H1 (cell line): ENCODE results near the gene ASGR1. TPM values are rescaled to one million over a fixed set of nuclear protein-coding genes. Genes with fewer than 3 reads are reported as not detected.

Experiments used
- CTCF ChIA-PET: fragments of 300-600 bp; sonication (Branson Sonifier 250); formaldehyde crosslinking; loops from one replicate; lab custom pipeline; 2021; ENCODE audit not compliant: partially characterized antibody; lab: Charles Lee
- POLR2A ChIA-PET: fragments of 300-600 bp; sonication (Branson Sonifier 250); formaldehyde crosslinking; loops from one replicate; lab custom pipeline; 2021; ENCODE audit warnings: inconsistent platforms; ENCODE audit not compliant: partially characterized antibody; lab: Charles Lee
- DNase-seq, 2 experiments: peaks; one replicate each; pipeline versions ENCODE4 v3.0.0 to v3.0.0-alpha.2; 2010 to 2022; ENCODE audit warnings: low spot score in 2 of 2, low read depth in 1 of 2, mixed read lengths in 1 of 2
- FAIRE-seq: peaks from 2 replicates; lab custom pipeline; 2011; peaks lifted over from hg19 to GRCh38; lab: Jason Lieb, UNC
- H2AFZ ChIP-seq: 2 replicates; pipeline ENCODE4 v1.8.1; 2012; ENCODE audit warnings: low read length, inconsistent platforms
- H2AK5ac ChIP-seq: 2 replicates; pipeline ENCODE4 v1.6.1; 2013; ENCODE audit warnings: low read depth, low read length
- H2BK120ac ChIP-seq: replicated peaks from 2 replicates; pipeline ENCODE3; 2013; ENCODE audit warnings: low read depth, low read length, inconsistent platforms
- H2BK12ac ChIP-seq: 2 replicates; pipeline ENCODE4 v1.6.1; 2013; ENCODE audit warnings: low read depth, low read length
- H2BK15ac ChIP-seq: 2 replicates; pipeline ENCODE4 v1.6.1; 2013; ENCODE audit warnings: low read length
- H2BK20ac ChIP-seq: 2 replicates; pipeline ENCODE4 v1.6.1; 2013; ENCODE audit warnings: low read length
- H2BK5ac ChIP-seq: 2 replicates; pipeline ENCODE4 v1.6.1; 2013; ENCODE audit warnings: low read depth, low read length
- H3K14ac ChIP-seq: 2 replicates; pipeline ENCODE4 v1.6.1; 2013; ENCODE audit warnings: inconsistent platforms; ENCODE audit not compliant: insufficient read length
- H3K18ac ChIP-seq: 2 replicates; pipeline ENCODE4 v1.6.1; 2013; ENCODE audit warnings: low read length; ENCODE audit errors: extremely low read depth
- H3K23ac ChIP-seq: 2 replicates; pipeline ENCODE4 v1.6.1; 2013; ENCODE audit warnings: inconsistent platforms; ENCODE audit not compliant: insufficient read length
- H3K23me2 ChIP-seq: 2 replicates; pipeline ENCODE4 v1.6.1; 2013; ENCODE audit warnings: low read depth, low read length
- H3K27ac ChIP-seq: 2 replicates; pipeline ENCODE4 v1.6.1; 2011; ENCODE audit warnings: low read depth, low read length, inconsistent platforms
- H3K27me3 ChIP-seq, 4 experiments: replicated peaks in 1 of 4; 1 replicate in 1 of 4; 2 replicates in 3 of 4; pipeline versions ENCODE4 v1.6.1 to v1.8.1; 2011 to 2013; ENCODE audit warnings: low read length in 3 of 4, mild to moderate bottlenecking in 3 of 4, inconsistent platforms in 2 of 4, mixed read lengths in 2 of 4, moderate library complexity in 1 of 4; ENCODE audit not compliant: control insufficient read depth in 3 of 4, insufficient read depth in 3 of 4; ENCODE audit errors: extremely low read depth in 1 of 4
- H3K36me3 ChIP-seq, 4 experiments: 2 replicates each; pipeline versions ENCODE4 v1.6.1 to v1.8.1; 2011 to 2013; ENCODE audit warnings: mild to moderate bottlenecking in 4 of 4, low read length in 3 of 4, moderate library complexity in 2 of 4, control low read depth in 1 of 4, inconsistent platforms in 1 of 4; ENCODE audit not compliant: insufficient read depth in 4 of 4, control insufficient read depth in 2 of 4
- H3K4ac ChIP-seq: replicated peaks from 2 replicates; pipeline ENCODE3; 2013; ENCODE audit warnings: low read length, low read depth, mixed read lengths, inconsistent platforms; ENCODE audit not compliant: insufficient read length
- H3K4me1 ChIP-seq, 4 experiments: replicated peaks in 1 of 4; 1 replicate in 1 of 4; 2 replicates in 3 of 4; pipeline versions ENCODE4 v1.6.1 to v1.8.1; 2011 to 2013; ENCODE audit warnings: low read length in 3 of 4, inconsistent platforms in 2 of 4, mixed read lengths in 1 of 4; ENCODE audit not compliant: insufficient read depth in 4 of 4, control insufficient read depth in 3 of 4
- H3K4me2 ChIP-seq, 2 experiments: 2 replicates each; pipeline versions ENCODE4 v1.6.1 to v1.8.1; 2011 to 2013; ENCODE audit warnings: low read depth in 2 of 2, low read length in 2 of 2, control low read depth in 1 of 2, inconsistent platforms in 1 of 2, mild to moderate bottlenecking in 1 of 2; ENCODE audit not compliant: insufficient read depth in 1 of 2
- H3K4me3 ChIP-seq, 4 experiments: fragments of 200-600, 300-600 bp in 1 of 4; sonication (generic), shearing (Covaris generic), sonication (Bioruptor Twin) in 1 of 4; 2 replicates each; pipeline versions ENCODE4 v1.5.1 to v1.8.1; 2011 to 2016; ENCODE audit warnings: low read length in 4 of 4, low read depth in 3 of 4, control low read depth in 2 of 4, inconsistent platforms in 2 of 4, mild to moderate bottlenecking in 2 of 4, mixed read lengths in 1 of 4, moderate library complexity in 1 of 4; ENCODE audit not compliant: insufficient read depth in 2 of 4; ENCODE audit errors: extremely low read depth in 1 of 4
- H3K56ac ChIP-seq: replicated peaks from 2 replicates; pipeline ENCODE3; 2013; ENCODE audit warnings: low read depth, mild to moderate bottlenecking, mixed read lengths, low read length, inconsistent platforms; ENCODE audit not compliant: insufficient read length
- H3K79me1 ChIP-seq: 2 replicates; pipeline ENCODE4 v1.6.1; 2013; ENCODE audit warnings: low read depth, low read length, control low read depth
- H3K79me2 ChIP-seq, 2 experiments: 2 replicates each; pipeline versions ENCODE4 v1.6.1 to v1.8.1; 2012 to 2013; ENCODE audit warnings: low read length in 2 of 2, mild to moderate bottlenecking in 2 of 2, inconsistent platforms in 1 of 2; ENCODE audit not compliant: insufficient read depth in 2 of 2, control insufficient read depth in 1 of 2
- H3K9ac ChIP-seq, 4 experiments: replicated peaks in 1 of 4; 1 replicate in 1 of 4; 2 replicates in 3 of 4; pipeline versions ENCODE4 v1.6.1 to v1.8.1; 2011 to 2013; ENCODE audit warnings: low read depth in 3 of 4, low read length in 3 of 4, control low read depth in 2 of 4, mild to moderate bottlenecking in 2 of 4, moderate library complexity in 2 of 4, inconsistent platforms in 1 of 4; ENCODE audit errors: extremely low read depth in 1 of 4
- H3K9me3 ChIP-seq, 2 experiments: 2 replicates each; pipeline versions ENCODE4 v1.6.1 to v1.8.1; 2012 to 2013; ENCODE audit warnings: mild to moderate bottlenecking in 2 of 2, moderate library complexity in 2 of 2, control low read depth in 1 of 2, inconsistent platforms in 1 of 2, low read depth in 1 of 2, low read length in 1 of 2, mixed read lengths in 1 of 2; ENCODE audit not compliant: insufficient read depth in 2 of 2
- H4K20me1 ChIP-seq, 2 experiments: replicated peaks in 1 of 2; 2 replicates each; pipeline versions ENCODE3 to v1.8.1; 2011 to 2013; ENCODE audit warnings: inconsistent platforms in 2 of 2, low read length in 2 of 2, mild to moderate bottlenecking in 1 of 2; ENCODE audit not compliant: insufficient read depth in 2 of 2, control insufficient read depth in 1 of 2
- H4K5ac ChIP-seq: 2 replicates; pipeline ENCODE4 v1.6.1; 2013; ENCODE audit warnings: low read length, low read depth, mixed read lengths, inconsistent platforms; ENCODE audit not compliant: insufficient read length
- H4K8ac ChIP-seq: 2 replicates; pipeline ENCODE4 v1.8.0; 2013; ENCODE audit warnings: mild to moderate bottlenecking, moderate library complexity, low read length, inconsistent platforms; ENCODE audit not compliant: insufficient read depth; ENCODE audit errors: extremely low read depth
- H4K91ac ChIP-seq: replicated peaks from 2 replicates; pipeline ENCODE3; 2013; ENCODE audit warnings: low read length, mixed read lengths, inconsistent platforms; ENCODE audit not compliant: insufficient read length
- ASH2L ChIP-seq: fragments of 200-600, 300-600 bp; sonication (generic); IDR thresholded peaks from one replicate; pipeline ENCODE4 v1.7.1; 2017; ENCODE audit warnings: low read length
- ATF2 ChIP-seq: IDR thresholded peaks from 2 replicates; pipeline ENCODE4 v1.6.1; 2012; ENCODE audit warnings: low read length, inconsistent platforms
- EGR1 ChIP-seq: IDR thresholded peaks from 2 replicates; pipeline ENCODE4 v1.6.1; 2011; ENCODE audit warnings: low read depth, low read length, borderline replicate concordance
- SIX5 ChIP-seq: IDR thresholded peaks from 2 replicates; pipeline ENCODE4 v1.6.1; 2011; ENCODE audit warnings: mild to moderate bottlenecking, low read depth, low read length
- SP2 ChIP-seq: IDR thresholded peaks from 2 replicates; pipeline ENCODE4 v1.6.1; 2012; ENCODE audit warnings: mild to moderate bottlenecking, low read length, inconsistent platforms
- SUZ12 ChIP-seq: fragments of 200-600 bp; sonication (generic); IDR thresholded peaks from 2 replicates; pipeline ENCODE4 v1.6.1; 2012; ENCODE audit warnings: mild to moderate bottlenecking, inconsistent platforms, low read length, moderate library complexity, mixed read lengths
- WGBS, 2 experiments: shearing (Covaris generic) in 1 of 2; methylation state at CpG; one replicate each; pipeline versions ENCODE4 v1.1.6 to v1.1.7; 2013 to 2015; ENCODE audit warnings: low lambda C conversion rate in 2 of 2, mixed read lengths in 2 of 2, inconsistent platforms in 1 of 2, low coverage in 1 of 2, missing lambda C conversion rate in 1 of 2; ENCODE audit not compliant: insufficient replicate concordance in 2 of 2, insufficient coverage in 1 of 2, insufficient read length in 1 of 2; ENCODE audit errors: extremely low coverage in 1 of 2, missing lambda C conversion rate in 1 of 2; 5-methylcytosine and 5-hydroxymethylcytosine counted together
- long read RNA-seq, 2 experiments: library from RNA in 1 of 2; library from capped mRNA in 1 of 2; stranded (forward); transcript quantifications; one replicate each; pipeline ENCODE4 v2.0.0, GENCODE V29; 2021; ENCODE audit warnings: inconsistent platforms in 1 of 2
- polyA minus RNA-seq, 3 experiments: library from RNA; depleted of rRNA, polyadenylated mRNA; stranded (reverse); fragments of >200 nt; gene quantifications; 1 replicate in 2 of 3; 2 replicates in 1 of 3; pipeline ENCODE4 v1.2.3, GENCODE V29; 2011
- polyA plus RNA-seq, 7 experiments: library from polyadenylated mRNA; depleted of rRNA in 3 of 7; stranded (reverse) in 5 of 7; unstranded in 2 of 7; fragments of >200 nt in 5 of 7; fragments of 200-250 nt in 2 of 7; gene quantifications; 1 replicate in 5 of 7; 2 replicates in 1 of 7; 4 replicates in 1 of 7; pipeline versions ENCODE4 v1.2.1 to v1.2.3, GENCODE V29; 2011 to 2013; ENCODE audit warnings: missing spikeins in 2 of 7, mixed read lengths in 2 of 7
- total RNA-seq: library from RNA; stranded (reverse); fragmentation: NEBNext Ultra II Directional; extraction: Animal tissue kit (Norgen Biotek cat#: 25700); gene quantifications from 2 replicates; pipeline ENCODE4 v1.2.1, GENCODE V29; 2021

Gene ASGR1
- total RNA-seq (8.6 and 10.8 TPM in 2 replicates), polyA plus RNA-seq (2011; rRNA removed) (14.5 and 16.1 TPM in 2 replicates), polyA minus RNA-seq (2011; rRNA and poly(A)+ RNA removed) (3.9 and 4.1 TPM in 2 replicates)
- polyA plus RNA-seq (2011; cell fraction: cytosol; rRNA removed) = 16.1 TPM
- polyA plus RNA-seq (2011; cell fraction: nucleus; rRNA removed) = 29.5 TPM
- polyA plus RNA-seq (2012, experiment 1 of 2) = 7.0 to 16.3 TPM (median 14.5 TPM) in 4 replicates
- polyA plus RNA-seq (2012, experiment 2 of 2) = 11.2 TPM
- polyA plus RNA-seq (2013, experiment 1 of 2) = 9.1 TPM
- polyA plus RNA-seq (2013, experiment 2 of 2) = 8.6 TPM
- 5.0 TPM for polyA minus RNA-seq (2011; cell fraction: cytosol; rRNA and poly(A)+ RNA removed)
- 4.8 TPM for polyA minus RNA-seq (2011; cell fraction: nucleus; rRNA and poly(A)+ RNA removed)
- long read RNA-seq, experiment 1, partial matches to known transcripts = 6 of 7 reads
- long read RNA-seq, experiment 1, other reads (novel, unspliced or antisense) = 1 of 7 reads
- long read RNA-seq, experiment 2, partial matches to known transcripts = 1 of 11 reads
- long read RNA-seq, experiment 2, other reads (novel, unspliced or antisense) = 10 of 11 reads

DNA sequence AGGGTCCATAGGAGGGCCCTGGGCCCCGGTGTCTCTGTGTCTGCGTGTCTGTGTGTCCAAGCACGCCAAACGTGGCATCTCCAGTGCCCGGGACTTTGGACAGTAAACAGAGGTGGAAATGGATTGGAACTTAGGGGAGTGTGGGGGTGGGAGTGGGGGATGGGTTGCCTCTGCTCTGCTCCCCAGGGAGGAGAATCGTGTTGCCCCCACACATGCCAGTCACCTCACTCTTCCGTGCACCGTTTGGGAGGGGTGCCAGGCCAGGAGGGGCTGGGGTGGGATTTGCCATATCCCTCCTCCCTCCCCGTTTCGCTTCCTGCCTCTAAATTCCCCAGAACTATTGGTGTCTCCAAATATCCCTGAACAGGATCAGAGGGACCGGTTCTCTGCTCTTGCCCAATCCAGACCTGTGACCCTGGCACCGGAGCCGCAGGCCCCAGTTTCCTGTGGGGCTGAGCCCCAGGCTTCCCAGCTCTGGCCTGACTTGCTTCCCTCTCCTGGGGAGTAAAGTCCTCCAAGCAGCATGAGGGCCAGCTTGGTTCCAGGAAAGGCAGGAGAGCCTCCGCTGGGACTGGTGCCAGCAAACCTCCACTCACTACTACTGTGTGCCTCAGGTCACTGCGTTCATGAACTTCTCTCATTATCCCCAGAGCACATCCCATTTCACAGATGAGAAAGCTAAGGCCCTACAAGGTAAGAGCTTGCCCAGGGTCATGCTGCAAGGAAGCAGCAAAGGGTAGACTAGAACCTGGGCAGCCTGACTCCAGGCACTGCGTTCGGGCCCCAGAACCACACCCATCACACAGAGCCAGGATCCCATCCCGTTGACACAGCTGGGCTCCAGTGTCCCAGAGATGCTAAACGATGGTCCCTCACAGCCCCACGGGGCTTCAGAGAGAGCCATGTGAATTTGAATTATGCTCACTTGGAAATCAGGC lies at the start of gene ASGR1:
ASGR1 (minus strand) TSS at position 54 of the 938 bp plus-strand sequence. CDS start 807 bp downstream, outside the sequence.
- H2BK12ac ChIP-seq = no peak within 1 kb of the TSS
- peaks cover 0 to 20% (median 7%) of the 10 kb centered on the region in 4 experiments; a peak in 6 of 7 replicates for H3K4me1 ChIP-seq
- no peak within 1 kb of the TSS for H3K23ac ChIP-seq
- no peak for FAIRE-seq
- H2BK20ac ChIP-seq = no peak within 1 kb of the TSS
- no peak within 1 kb of the TSS for H4K8ac ChIP-seq
- peaks cover 6% of the 10 kb centered on the region; the same call in 1 of the 2 replicates for H3K79me1 ChIP-seq
- H3K4me2 ChIP-seq = peak within 1 kb of the TSS; percentile 79 to 99
- no peak within 1 kb of the TSS for H2BK120ac ChIP-seq
- H3K18ac ChIP-seq = peak within 1 kb of the TSS; percentile 34; the same call in 1 of the 2 replicates
- WGBS, 2 experiments = 84% methylated on average over 20 of the region's 20 CpGs; no CpG with 5 or more reads in 1 of the 2 experiments
- H3K23me2 ChIP-seq = peaks cover 34% of the 10 kb centered on the region
- no peaks in the 10 kb centered on the region for H3K9me3 ChIP-seq
- no peak within 1 kb of the TSS for H3K4ac ChIP-seq
- peak within 1 kb of the TSS; percentile 98; the same call in 1 of the 2 replicates for H2AFZ ChIP-seq
- no peak within 1 kb of the TSS for H3K14ac ChIP-seq
- no peaks in the 10 kb centered on the region for H3K79me2 ChIP-seq
- no peak for DNase-seq
- peak within 1 kb of the TSS; percentile 38 for H4K91ac ChIP-seq
- no peak within 1 kb of the TSS for H2AK5ac ChIP-seq
- no peaks in the 10 kb centered on the region; a peak in 1 of 8 replicates for H3K36me3 ChIP-seq
- peak within 1 kb of the TSS; percentile 72; the same call in 1 of the 2 replicates for H2BK15ac ChIP-seq
- ChIA-PET CTCF (interaction anchor here (0.6 to 4.7 kb wide), 8 partner anchors 14 to 471 kb away, joined by 3 to 50 read pairs (median 6); partner anchors contain the start of genes ATP1B2 and SLC16A11), POLR2A (interaction anchor here (0.6 to 3.3 kb wide), 4 partner anchors 9 to 161 kb away, joined by 3 to 15 read pairs (median 5); no protein-coding TSS in a partner anchor)
- H3K56ac ChIP-seq = no peak within 1 kb of the TSS
- H4K5ac ChIP-seq = no peak within 1 kb of the TSS
- peaks cover 0 to 19% of the 10 kb centered on the region in 2 experiments for H4K20me1 ChIP-seq
- peak within 1 kb of the TSS; percentile 52 to 86 (median 58); a peak in 7 of 8 replicates for H3K4me3 ChIP-seq
- H2BK5ac ChIP-seq = no peak within 1 kb of the TSS
- H3K27ac ChIP-seq = no peak within 1 kb of the TSS
- peaks cover 0 to 26% (median 21%) of the 10 kb centered on the region in 4 experiments; a peak in 6 of 7 replicates for H3K27me3 ChIP-seq
- 0 out of 7 replicates have a peak within 1 kb of the TSS, but pooled peaks of 1 of the 4 experiments have one; percentile 4 for H3K9ac ChIP-seq
- TF ChIP-seq SUZ12 (no peak), ATF2 (no peak), EGR1 (no peak), ASH2L (no peak), SIX5 (no peak), SP2 (no peak)
